Measurements from ENCODE around the gene DLGAP1. TPM values are rescaled to one million over a fixed set of nuclear protein-coding genes. Genes with fewer than 3 reads are reported as not detected.

The DLGAP1 gene
- polyA plus RNA-seq, 1 of the 3 experiments (the other 2 are of a cell fraction) = not detected

GRCh38 chr18:3912705-3913104 lies 542.4 kb downstream of the DLGAP1 start:
- CTCF ChIA-PET = interaction anchor here (2.1 kb wide), 1 partner anchor 194 kb away, joined by 5 read pairs; no protein-coding TSS in a partner anchor
- POLR2A ChIA-PET = no interaction called here
- H3K9me2 ChIP-seq = no peaks in the 10 kb centered on the region
- no peak for DNase-seq
- no peak overlapping the region for H3K9ac ChIP-seq
- no peak overlapping the region for H3K4me2 ChIP-seq
- no peak for TF ChIP-seq MXI1 (IDR thresholded peaks at IDR 0.05; ENCODE audit: low read depth, low read length)
- no peak for TF ChIP-seq RFX5 (IDR thresholded peaks at IDR 0.05; ENCODE audit: low read length)
- TF ChIP-seq, protein P1, sequence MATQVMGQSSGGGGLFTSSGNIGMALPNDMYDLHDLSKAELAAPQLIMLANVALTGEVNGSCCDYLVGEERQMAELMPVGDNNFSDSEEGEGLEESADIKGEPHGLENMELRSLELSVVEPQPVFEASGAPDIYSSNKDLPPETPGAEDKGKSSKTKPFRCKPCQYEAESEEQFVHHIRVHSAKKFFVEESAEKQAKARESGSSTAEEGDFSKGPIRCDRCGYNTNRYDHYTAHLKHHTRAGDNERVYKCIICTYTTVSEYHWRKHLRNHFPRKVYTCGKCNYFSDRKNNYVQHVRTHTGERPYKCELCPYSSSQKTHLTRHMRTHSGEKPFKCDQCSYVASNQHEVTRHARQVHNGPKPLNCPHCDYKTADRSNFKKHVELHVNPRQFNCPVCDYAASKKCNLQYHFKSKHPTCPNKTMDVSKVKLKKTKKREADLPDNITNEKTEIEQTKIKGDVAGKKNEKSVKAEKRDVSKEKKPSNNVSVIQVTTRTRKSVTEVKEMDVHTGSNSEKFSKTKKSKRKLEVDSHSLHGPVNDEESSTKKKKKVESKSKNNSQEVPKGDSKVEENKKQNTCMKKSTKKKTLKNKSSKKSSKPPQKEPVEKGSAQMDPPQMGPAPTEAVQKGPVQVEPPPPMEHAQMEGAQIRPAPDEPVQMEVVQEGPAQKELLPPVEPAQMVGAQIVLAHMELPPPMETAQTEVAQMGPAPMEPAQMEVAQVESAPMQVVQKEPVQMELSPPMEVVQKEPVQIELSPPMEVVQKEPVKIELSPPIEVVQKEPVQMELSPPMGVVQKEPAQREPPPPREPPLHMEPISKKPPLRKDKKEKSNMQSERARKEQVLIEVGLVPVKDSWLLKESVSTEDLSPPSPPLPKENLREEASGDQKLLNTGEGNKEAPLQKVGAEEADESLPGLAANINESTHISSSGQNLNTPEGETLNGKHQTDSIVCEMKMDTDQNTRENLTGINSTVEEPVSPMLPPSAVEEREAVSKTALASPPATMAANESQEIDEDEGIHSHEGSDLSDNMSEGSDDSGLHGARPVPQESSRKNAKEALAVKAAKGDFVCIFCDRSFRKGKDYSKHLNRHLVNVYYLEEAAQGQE (IDR thresholded peaks at IDR 0.05; ENCODE audit: low read depth, low read length) = no peak
- no peak for TF ChIP-seq SIN3A (IDR thresholded peaks at IDR 0.05; ENCODE audit: borderline replicate concordance, low read depth, low read length)
- TF ChIP-seq, protein P2, sequence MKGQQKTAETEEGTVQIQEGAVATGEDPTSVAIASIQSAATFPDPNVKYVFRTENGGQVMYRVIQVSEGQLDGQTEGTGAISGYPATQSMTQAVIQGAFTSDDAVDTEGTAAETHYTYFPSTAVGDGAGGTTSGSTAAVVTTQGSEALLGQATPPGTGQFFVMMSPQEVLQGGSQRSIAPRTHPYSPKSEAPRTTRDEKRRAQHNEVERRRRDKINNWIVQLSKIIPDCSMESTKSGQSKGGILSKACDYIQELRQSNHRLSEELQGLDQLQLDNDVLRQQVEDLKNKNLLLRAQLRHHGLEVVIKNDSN (IDR thresholded peaks at IDR 0.05; ENCODE audit: borderline replicate concordance, low read depth) = no peak
- TF ChIP-seq, protein P3, sequence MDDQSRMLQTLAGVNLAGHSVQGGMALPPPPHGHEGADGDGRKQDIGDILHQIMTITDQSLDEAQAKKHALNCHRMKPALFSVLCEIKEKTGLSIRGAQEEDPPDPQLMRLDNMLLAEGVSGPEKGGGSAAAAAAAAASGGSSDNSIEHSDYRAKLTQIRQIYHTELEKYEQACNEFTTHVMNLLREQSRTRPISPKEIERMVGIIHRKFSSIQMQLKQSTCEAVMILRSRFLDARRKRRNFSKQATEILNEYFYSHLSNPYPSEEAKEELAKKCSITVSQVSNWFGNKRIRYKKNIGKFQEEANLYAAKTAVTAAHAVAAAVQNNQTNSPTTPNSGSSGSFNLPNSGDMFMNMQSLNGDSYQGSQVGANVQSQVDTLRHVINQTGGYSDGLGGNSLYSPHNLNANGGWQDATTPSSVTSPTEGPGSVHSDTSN (IDR thresholded peaks at IDR 0.05) = no peak
- no peak for TF ChIP-seq POLR2AphosphoS5 (IDR thresholded peaks at IDR 0.05; ENCODE audit: low read depth, low read length)
- no peak for TF ChIP-seq JUND (IDR thresholded peaks at IDR 0.05)
- TF ChIP-seq CHD2 (IDR thresholded peaks at IDR 0.05; ENCODE audit: low read length, partially characterized antibody) = no peak
- TF ChIP-seq FOSL2 (IDR thresholded peaks at IDR 0.05; ENCODE audit: borderline replicate concordance, low read depth) = no peak
- TF ChIP-seq RAD21 (IDR thresholded peaks at IDR 0.05; ENCODE audit: low read length) = no peak
- no peaks in the 10 kb centered on the region for H3F3A ChIP-seq (replicated peaks; ENCODE audit: insufficient read depth)
- H3K4me1 ChIP-seq (ENCODE audit: control insufficient read depth in 1 of 2, insufficient read depth in 2 of 2, low read depth in 1 of 2, low read length in 1 of 2) = no peaks in the 10 kb centered on the region
- WGBS (ENCODE audit: low lambda C conversion rate) = 11% methylated on average over 1 of the region's 1 CpG
- no peaks in the 10 kb centered on the region for H4K20me1 ChIP-seq (ENCODE audit: insufficient read depth)
- H3K4me3 ChIP-seq (ENCODE audit: low read depth in 2 of 2, low read length in 1 of 2) = no peak overlapping the region
- H3K79me2 ChIP-seq (ENCODE audit: insufficient read depth) = no peaks in the 10 kb centered on the region
- no peaks in the 10 kb centered on the region for H3K36me3 ChIP-seq (replicated peaks in 1 of 2; ENCODE audit: control insufficient read depth in 1 of 2, insufficient read depth in 2 of 2, low read length in 1 of 2)
- 0 out of 2 replicates have a peak, but pooled peaks cover 8% of the 10 kb centered on the region for H3K27me3 ChIP-seq (ENCODE audit: insufficient read depth)
- no peak overlapping the region for H2AFZ ChIP-seq (ENCODE audit: low read depth)
- H3K27ac ChIP-seq (ENCODE audit: low read depth in 2 of 2, low read length in 1 of 2) = no peak overlapping the region
- H3K9me3 ChIP-seq = no peaks in the 10 kb centered on the region

DNA sequence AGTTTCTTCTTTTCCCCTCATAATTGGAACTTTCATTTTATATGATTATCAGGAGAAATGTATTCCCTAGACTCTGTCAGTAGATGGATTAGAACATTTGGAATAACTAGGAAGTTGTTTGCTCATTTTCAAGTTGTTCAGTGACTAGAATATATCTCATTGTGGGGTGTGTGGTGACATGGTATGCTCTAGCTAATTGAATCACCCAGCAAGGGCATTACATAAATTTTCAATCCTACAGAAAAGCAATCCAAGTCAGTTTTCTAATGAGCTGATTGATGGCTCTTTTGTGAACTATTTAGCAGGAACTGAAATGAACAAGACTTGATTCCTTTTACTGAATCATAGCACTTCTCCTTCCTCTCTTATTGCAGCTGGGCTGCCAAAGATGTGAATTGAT lies 543.7 kb downstream of the DLGAP1 start:
- Histone ChIP-seq H3K36me3 (replicated peaks in 1 of 2; ENCODE audit: control insufficient read depth in 1 of 2, insufficient read depth in 2 of 2, low read length in 1 of 2) (no peaks in the 10 kb centered on the region), H2AFZ (ENCODE audit: low read depth) (no peak overlapping the region), H3K27me3 (ENCODE audit: insufficient read depth) (0 out of 2 replicates have a peak, but pooled peaks cover 5% of the 10 kb centered on the region), H3K27ac (ENCODE audit: low read depth in 2 of 2, low read length in 1 of 2) (no peak overlapping the region), H3K9me3 (no peaks in the 10 kb centered on the region), H3K79me2 (ENCODE audit: insufficient read depth) (no peaks in the 10 kb centered on the region), H3K9me2 (no peaks in the 10 kb centered on the region), H3F3A (replicated peaks; ENCODE audit: insufficient read depth) (no peaks in the 10 kb centered on the region), H3K4me1 (ENCODE audit: control insufficient read depth in 1 of 2, insufficient read depth in 2 of 2, low read depth in 1 of 2, low read length in 1 of 2) (no peaks in the 10 kb centered on the region), H3K4me2 (no peak overlapping the region), H4K20me1 (ENCODE audit: insufficient read depth) (no peaks in the 10 kb centered on the region), H3K4me3 (ENCODE audit: low read depth in 2 of 2, low read length in 1 of 2) (no peak overlapping the region), H3K9ac (no peak overlapping the region)
- DNase-seq = no peak
- ChIA-PET CTCF (no interaction called here), POLR2A (no interaction called here)
- TF ChIP-seq, protein P4, sequence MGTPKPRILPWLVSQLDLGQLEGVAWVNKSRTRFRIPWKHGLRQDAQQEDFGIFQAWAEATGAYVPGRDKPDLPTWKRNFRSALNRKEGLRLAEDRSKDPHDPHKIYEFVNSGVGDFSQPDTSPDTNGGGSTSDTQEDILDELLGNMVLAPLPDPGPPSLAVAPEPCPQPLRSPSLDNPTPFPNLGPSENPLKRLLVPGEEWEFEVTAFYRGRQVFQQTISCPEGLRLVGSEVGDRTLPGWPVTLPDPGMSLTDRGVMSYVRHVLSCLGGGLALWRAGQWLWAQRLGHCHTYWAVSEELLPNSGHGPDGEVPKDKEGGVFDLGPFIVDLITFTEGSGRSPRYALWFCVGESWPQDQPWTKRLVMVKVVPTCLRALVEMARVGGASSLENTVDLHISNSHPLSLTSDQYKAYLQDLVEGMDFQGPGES (IDR thresholded peaks at IDR 0.05; ENCODE audit: low read depth, low read length) = no peak
- TF ChIP-seq GATA2 (CRISPR knock-in tag; IDR thresholded peaks at IDR 0.05) (no peak), JUND (IDR thresholded peaks at IDR 0.05) (no peak), FOXJ3 (CRISPR knock-in tag; IDR thresholded peaks at IDR 0.05) (no peak), TCF12 (IDR thresholded peaks at IDR 0.05) (no peak), RCOR1 (IDR thresholded peaks at IDR 0.05; ENCODE audit: low read length) (no peak), TEAD4 (IDR thresholded peaks at IDR 0.05; ENCODE audit: borderline replicate concordance, insufficient read depth) (no peak), SMC3 (IDR thresholded peaks at IDR 0.05; ENCODE audit: low read depth, low read length) (no peak), TAF1 (IDR thresholded peaks at IDR 0.05; ENCODE audit: borderline replicate concordance, low read depth, low read length) (no peak), MXI1 (IDR thresholded peaks at IDR 0.05; ENCODE audit: low read depth, low read length) (no peak), RFX5 (IDR thresholded peaks at IDR 0.05; ENCODE audit: low read length) (no peak)
